Neuronal stem cell (in vitro differentiated cells): Measurements from ENCODE around the gene HELQ.
A peak's percentile ranks its signal among the peaks of the same experiment; 100 is the strongest.

Experiments
- DNase-seq: peaks from one replicate; pipeline ENCODE4 v3.0.0-alpha.2; 2013; ENCODE audit warnings: low spot score
- H2AFZ ChIP-seq: one replicate; pipeline ENCODE4 v1.6.1; 2013; ENCODE audit warnings: mild to moderate bottlenecking, low read length, inconsistent platforms
- H2AK5ac ChIP-seq: 2 replicates; pipeline ENCODE4 v1.6.1; 2013; ENCODE audit warnings: low read depth, mild to moderate bottlenecking, inconsistent platforms, low read length, moderate library complexity, mixed read lengths
- H2BK120ac ChIP-seq: 2 replicates; pipeline ENCODE4 v1.6.1; 2013; ENCODE audit warnings: low read depth, mild to moderate bottlenecking, inconsistent platforms, low read length, moderate library complexity, mixed read lengths
- H2BK12ac ChIP-seq: one replicate; pipeline ENCODE4 v1.6.1; 2013; ENCODE audit warnings: low read length, inconsistent platforms
- H2BK15ac ChIP-seq: 2 replicates; pipeline ENCODE4 v1.6.1; 2013; ENCODE audit warnings: mild to moderate bottlenecking, low read length, inconsistent platforms, mixed read lengths
- H2BK5ac ChIP-seq: one replicate; pipeline ENCODE4 v1.6.1; 2013; ENCODE audit warnings: inconsistent platforms, mild to moderate bottlenecking, low read length, moderate library complexity
- H3K14ac ChIP-seq: one replicate; pipeline ENCODE4 v1.6.1; 2013; ENCODE audit warnings: low read length, inconsistent platforms
- H3K18ac ChIP-seq: 2 replicates; pipeline ENCODE4 v1.6.1; 2013; ENCODE audit warnings: low read length, inconsistent platforms
- H3K23ac ChIP-seq: 2 replicates; pipeline ENCODE4 v1.6.1; 2013; ENCODE audit warnings: low read depth, mild to moderate bottlenecking, mixed read lengths, low read length, inconsistent platforms; ENCODE audit not compliant: poor library complexity
- H3K27ac ChIP-seq: replicated peaks from 3 replicates; pipeline ENCODE4 v1.5.1; 2013; ENCODE audit warnings: low read length, inconsistent platforms
- H3K27me3 ChIP-seq, 3 experiments: 2 replicates each; pipeline ENCODE4 v1.6.1; 2013; ENCODE audit warnings: low read length in 3 of 3, mild to moderate bottlenecking in 2 of 3, inconsistent platforms in 1 of 3, low read depth in 1 of 3, mixed read lengths in 1 of 3, moderate library complexity in 1 of 3; ENCODE audit not compliant: control insufficient read depth in 3 of 3, insufficient read depth in 3 of 3
- H3K36me3 ChIP-seq, 2 donors: replicated peaks in 1 of 2; 2 replicates each; pipeline ENCODE4 v1.6.1; 2013; ENCODE audit warnings: low read length in 2 of 2; ENCODE audit not compliant: control insufficient read depth in 2 of 2, insufficient read depth in 2 of 2
- H3K4ac ChIP-seq: 2 replicates; pipeline ENCODE4 v1.6.1; 2013; ENCODE audit warnings: inconsistent platforms, mild to moderate bottlenecking, low read length, moderate library complexity
- H3K4me1 ChIP-seq, 2 donors: 1 replicate in 1 of 2; 2 replicates in 1 of 2; pipeline ENCODE4 v1.6.1; 2013; ENCODE audit warnings: low read length in 2 of 2, low read depth in 1 of 2; ENCODE audit not compliant: control insufficient read depth in 2 of 2, insufficient read depth in 1 of 2
- H3K4me2 ChIP-seq: one replicate; pipeline ENCODE4 v1.6.1; 2013; ENCODE audit warnings: mild to moderate bottlenecking, low read length, inconsistent platforms; ENCODE audit not compliant: insufficient read depth, poor library complexity, severe bottlenecking
- H3K4me3 ChIP-seq, 2 donors: 2 replicates each; pipeline ENCODE4 v1.5.1; 2013; ENCODE audit warnings: low read length in 2 of 2, mild to moderate bottlenecking in 2 of 2, inconsistent platforms in 1 of 2, moderate library complexity in 1 of 2
- H3K79me1 ChIP-seq: one replicate; pipeline ENCODE4 v1.6.1; 2013; ENCODE audit warnings: low read depth, mild to moderate bottlenecking, inconsistent platforms, low read length, moderate library complexity
- H3K9ac ChIP-seq: one replicate; pipeline ENCODE4 v1.6.1; 2013; ENCODE audit warnings: mild to moderate bottlenecking, low read depth, low read length, inconsistent platforms; ENCODE audit not compliant: poor library complexity
- H3K9me3 ChIP-seq, 2 donors: replicated peaks in 1 of 2; 2 replicates each; pipeline versions ENCODE3 to v1.6.1; 2013; ENCODE audit warnings: low read length in 2 of 2, mild to moderate bottlenecking in 2 of 2, inconsistent platforms in 1 of 2, low read depth in 1 of 2, mixed read lengths in 1 of 2, moderate library complexity in 1 of 2; ENCODE audit not compliant: control insufficient read depth in 2 of 2, insufficient read depth in 1 of 2
- H4K8ac ChIP-seq: one replicate; pipeline ENCODE4 v1.6.1; 2013; ENCODE audit warnings: low read depth, mild to moderate bottlenecking, inconsistent platforms, low read length, moderate library complexity
- H4K91ac ChIP-seq: one replicate; pipeline ENCODE4 v1.6.1; 2013; ENCODE audit warnings: low read length, low read depth, mild to moderate bottlenecking, inconsistent platforms; ENCODE audit not compliant: poor library complexity
- WGBS, 2 donors: extraction: QIAGEN DNeasy Blood & Tissue Kit; methylation state at CpG; one replicate each; pipeline ENCODE4 v1.1.7; 2013; ENCODE audit warnings: missing lambda C conversion rate in 2 of 2, mixed read lengths in 1 of 2; ENCODE audit not compliant: insufficient read length in 2 of 2, insufficient replicate concordance in 1 of 2; ENCODE audit errors: extremely low coverage in 2 of 2; 5-methylcytosine and 5-hydroxymethylcytosine counted together

The HELQ gene

GRCh38 chr4:83473966-83474365 lies 18.3 kb upstream of the HELQ start:
- H4K8ac ChIP-seq: no peak overlapping the region
- H3K23ac ChIP-seq: no peak overlapping the region
- H3K18ac ChIP-seq: no peak overlapping the region
- H2BK120ac ChIP-seq: no peak overlapping the region
- no peak overlapping the region for H3K4me3 ChIP-seq
- no peak overlapping the region for H3K4me2 ChIP-seq
- WGBS, 2 donors: no CpG with 5 or more reads among the region's 2 CpGs
- H3K27ac ChIP-seq: no peak overlapping the region
- H2BK12ac ChIP-seq: no peak overlapping the region
- H3K9me3 ChIP-seq: no peaks in the 10 kb centered on the region
- H4K91ac ChIP-seq: no peak overlapping the region
- no peak overlapping the region for H2AFZ ChIP-seq
- peaks cover 0 to 57% of the 10 kb centered on the region in 2 donors for H3K36me3 ChIP-seq
- H3K4me1 ChIP-seq: no peaks in the 10 kb centered on the region
- DNase-seq: no peak
- H2AK5ac ChIP-seq: no peak overlapping the region
- no peak overlapping the region for H2BK5ac ChIP-seq
- no peak overlapping the region for H3K4ac ChIP-seq
- H3K27me3 ChIP-seq: no peaks in the 10 kb centered on the region
- H3K9ac ChIP-seq: no peak overlapping the region
- H2BK15ac ChIP-seq: no peak overlapping the region
- H3K79me1 ChIP-seq: no peaks in the 10 kb centered on the region
- no peak overlapping the region for H3K14ac ChIP-seq

- WGBS, 2 donors: no CpG with 5 or more reads among the region's 4 CpGs
- Histone ChIP-seq H3K27me3 (no peaks in the 10 kb centered on the region), H3K4me3 (no peak overlapping the region), H2BK15ac (no peak overlapping the region), H2BK120ac (no peak overlapping the region), H3K9me3 (no peaks in the 10 kb centered on the region), H4K8ac (no peak overlapping the region), H2BK5ac (no peak overlapping the region), H3K14ac (no peak overlapping the region), H2AFZ (no peak overlapping the region), H2BK12ac (no peak overlapping the region), H3K9ac (no peak overlapping the region), H3K4ac (no peak overlapping the region), H3K23ac (no peak overlapping the region), H3K79me1 (no peaks in the 10 kb centered on the region), H3K27ac (no peak overlapping the region), H3K36me3 (peaks cover 1 to 57% of the 10 kb centered on the region in 2 donors), H2AK5ac (no peak overlapping the region), H3K18ac (no peak overlapping the region), H4K91ac (no peak overlapping the region), H3K4me2 (no peak overlapping the region), H3K4me1 (no peaks in the 10 kb centered on the region)
- DNase-seq: no peak
Observed at GRCh38 chr4:83473423-83473822, 17.8 kb upstream of the HELQ start.

- no peak overlapping the region for H4K91ac ChIP-seq
- peaks cover 2% of the 10 kb centered on the region for H3K79me1 ChIP-seq
- peak overlapping the region; percentile 28 for H3K27ac ChIP-seq
- H2BK15ac ChIP-seq: no peak overlapping the region
- no peak overlapping the region for H2AK5ac ChIP-seq
- no peak overlapping the region for H2BK120ac ChIP-seq
- H2BK12ac ChIP-seq: no peak overlapping the region
- H3K9me3 ChIP-seq: no peaks in the 10 kb centered on the region
- H3K14ac ChIP-seq: no peak overlapping the region
- peak overlapping the region; percentile 90 for H2AFZ ChIP-seq
- peak overlapping the region; percentile 24 for H3K4me2 ChIP-seq
- H3K18ac ChIP-seq: no peak overlapping the region
- no CpG with 5 or more reads among the region's 7 CpGs for WGBS, 2 donors
- H3K4ac ChIP-seq: no peak overlapping the region
- H3K36me3 ChIP-seq: peaks cover 7 to 63% of the 10 kb centered on the region in 2 donors
- H3K4me1 ChIP-seq: peaks cover 2 to 7% of the 10 kb centered on the region in 2 donors
- no peak overlapping the region for H2BK5ac ChIP-seq
- H3K4me3 ChIP-seq: peak overlapping the region; percentile 82 to 92
- peak overlapping the region; percentile 16 for H3K23ac ChIP-seq
- no peak for DNase-seq
- no peaks in the 10 kb centered on the region for H3K27me3 ChIP-seq
- peak overlapping the region; percentile 71 for H3K9ac ChIP-seq
- H4K8ac ChIP-seq: no peak overlapping the region
Observed at GRCh38 chr4:83456184-83456501, 520 bp upstream of the HELQ start.

GRCh38 chr4:83454686-83455085 lies 937 bp downstream of the HELQ start:
- Histone ChIP-seq H4K8ac (no peak overlapping the region), H2BK15ac (no peak overlapping the region), H3K4me1 (peaks cover 2 to 7% of the 10 kb centered on the region in 2 donors), H2AK5ac (no peak overlapping the region), H2BK5ac (no peak overlapping the region), H3K4me2 (peak overlapping the region; percentile 70), H3K79me1 (peaks cover 2% of the 10 kb centered on the region), H2AFZ (no peak overlapping the region), H3K23ac (no peak overlapping the region), H3K27me3 (no peaks in the 10 kb centered on the region), H2BK120ac (no peak overlapping the region), H4K91ac (no peak overlapping the region), H3K9me3 (no peaks in the 10 kb centered on the region), H3K14ac (no peak overlapping the region), H3K9ac (no peak overlapping the region), H3K36me3 (peaks cover 4 to 56% of the 10 kb centered on the region in 2 donors), H3K18ac (no peak overlapping the region), H3K4me3 (peak overlapping the region in 1 of 2 donors; percentile 82), H3K4ac (no peak overlapping the region), H3K27ac (no peak overlapping the region), H2BK12ac (no peak overlapping the region)
- WGBS, 2 donors: no CpG with 5 or more reads among the region's 6 CpGs
- no peak for DNase-seq
